CD14-positive monocyte (primary cell): Measurements from ENCODE around the gene LRBA. TPM values are rescaled to one million over a fixed set of nuclear protein-coding genes. Genes with fewer than 3 reads are reported as not detected.

ENCODE experiments used
- DNase-seq, 3 donors: peaks; one replicate each; pipeline ENCODE4 v3.0.0-alpha.2; 2011 to 2022
- H2AFZ ChIP-seq: 2 replicates; pipeline ENCODE4 v1.6.0; 2012; ENCODE audit warnings: mild to moderate bottlenecking, low read depth, low read length, inconsistent platforms; ENCODE audit not compliant: insufficient read depth, poor library complexity, severe bottlenecking
- H3K27ac ChIP-seq, 2 donors: 1 replicate in 1 of 2; 2 replicates in 1 of 2; pipeline ENCODE4 v1.5.1; 2012 to 2013; ENCODE audit warnings: low read length in 2 of 2, control low read depth in 1 of 2, inconsistent platforms in 1 of 2, low read depth in 1 of 2, mild to moderate bottlenecking in 1 of 2
- H3K27me3 ChIP-seq, 2 donors: one replicate each; pipeline versions ENCODE4 v1.6.0 to v1.6.1; 2011 to 2013; ENCODE audit warnings: low read length in 2 of 2; ENCODE audit not compliant: control insufficient read depth in 2 of 2, insufficient read depth in 2 of 2
- H3K36me3 ChIP-seq, 2 donors: replicated peaks in 1 of 2; 1 replicate in 1 of 2; 2 replicates in 1 of 2; pipeline versions ENCODE4 v1.5.1 to v1.6.1; 2012 to 2013; ENCODE audit warnings: low read length in 2 of 2, control low read depth in 1 of 2, inconsistent platforms in 1 of 2, mild to moderate bottlenecking in 1 of 2; ENCODE audit not compliant: insufficient read depth in 2 of 2, control insufficient read depth in 1 of 2
- H3K4me1 ChIP-seq, 2 donors: 1 replicate in 1 of 2; 2 replicates in 1 of 2; pipeline versions ENCODE4 v1.5.1 to v1.6.1; 2012 to 2013; ENCODE audit warnings: low read length in 2 of 2, control low read depth in 1 of 2, inconsistent platforms in 1 of 2, mild to moderate bottlenecking in 1 of 2, moderate library complexity in 1 of 2; ENCODE audit not compliant: insufficient read depth in 2 of 2, control insufficient read depth in 1 of 2
- H3K4me2 ChIP-seq: replicated peaks from 2 replicates; pipeline ENCODE3; 2012; ENCODE audit warnings: low read length, moderate library complexity, mild to moderate bottlenecking; ENCODE audit not compliant: poor library complexity, severe bottlenecking; ENCODE audit errors: extremely low read depth
- H3K4me3 ChIP-seq, 3 experiments: fragments of 200-600 bp in 1 of 3; sonication (generic) in 1 of 3; replicated peaks in 1 of 3; 1 replicate in 2 of 3; 2 replicates in 1 of 3; pipeline ENCODE4 v1.5.1; 2011 to 2013; ENCODE audit warnings: low read length in 3 of 3, mild to moderate bottlenecking in 3 of 3, control low read depth in 2 of 3, low read depth in 2 of 3, inconsistent platforms in 1 of 3, moderate library complexity in 1 of 3
- H3K79me2 ChIP-seq: 2 replicates; pipeline ENCODE4 v1.6.0; 2012; ENCODE audit warnings: mild to moderate bottlenecking, control low read depth, inconsistent platforms, low read length, moderate library complexity; ENCODE audit not compliant: insufficient read depth
- H3K9ac ChIP-seq: 2 replicates; pipeline ENCODE4 v1.6.0; 2017; ENCODE audit warnings: low read length, mild to moderate bottlenecking; ENCODE audit not compliant: insufficient read depth, poor library complexity, severe bottlenecking
- H3K9me3 ChIP-seq, 2 donors: replicated peaks in 1 of 2; 1 replicate in 1 of 2; 2 replicates in 1 of 2; pipeline versions ENCODE4 v1.5.1 to v1.6.1; 2012 to 2013; ENCODE audit warnings: low read length in 2 of 2, control low read depth in 1 of 2; ENCODE audit not compliant: control insufficient read depth in 1 of 2, insufficient read depth in 1 of 2
- H4K20me1 ChIP-seq: 2 replicates; pipeline ENCODE4 v1.6.0; 2012; ENCODE audit warnings: mild to moderate bottlenecking, low read length, control low read depth, moderate library complexity; ENCODE audit not compliant: insufficient read depth
- H3K27ac Mint-ChIP-seq, 7 donors: one replicate each; pipeline ENCODE4 v1.8.0; 2020; ENCODE audit warnings: mild to moderate bottlenecking in 7 of 7, mixed read lengths in 7 of 7, moderate library complexity in 6 of 7, inconsistent platforms in 2 of 7
- H3K27me3 Mint-ChIP-seq, 3 donors: one replicate each; pipeline ENCODE4 v1.8.0; 2021 to 2022; ENCODE audit warnings: low read depth in 3 of 3, mild to moderate bottlenecking in 3 of 3, mixed read lengths in 3 of 3, moderate library complexity in 3 of 3, inconsistent platforms in 1 of 3
- H3K36me3 Mint-ChIP-seq, 2 donors: one replicate each; pipeline ENCODE4 v1.8.0; 2020; ENCODE audit warnings: mixed read lengths in 2 of 2, inconsistent platforms in 1 of 2, mild to moderate bottlenecking in 1 of 2
- H3K4me1 Mint-ChIP-seq: one replicate; pipeline ENCODE4 v1.8.0; 2020; ENCODE audit warnings: mild to moderate bottlenecking, mixed read lengths
- H3K4me3 Mint-ChIP-seq, 2 donors: one replicate each; pipeline ENCODE4 v1.8.0; 2020; ENCODE audit warnings: mild to moderate bottlenecking in 2 of 2, mixed read lengths in 2 of 2, moderate library complexity in 1 of 2
- H3K9me3 Mint-ChIP-seq, 7 donors: one replicate each; pipeline ENCODE4 v1.8.0; 2020 to 2022; ENCODE audit warnings: mixed read lengths in 7 of 7, mild to moderate bottlenecking in 6 of 7, moderate library complexity in 6 of 7, inconsistent platforms in 2 of 7
- WGBS: methylation state at CpG from one replicate; pipeline ENCODE4 v1.1.5; 2013; ENCODE audit warnings: missing lambda C conversion rate; ENCODE audit not compliant: insufficient coverage; 5-methylcytosine and 5-hydroxymethylcytosine counted together
- intact Hi-C, 2 donors: fragments of 100-400 bp; cut with micrococcal nuclease; formaldehyde crosslinking; loops; one replicate each; pipeline versions ENCODE4 v1.15.0 to v1.15.1; 2023
- polyA plus RNA-seq, 3 donors: library from polyadenylated mRNA; depleted of rRNA in 1 of 3; unstranded in 2 of 3; stranded (reverse) in 1 of 3; fragments of 300-500 nt in 2 of 3; fragments of >200 nt in 1 of 3; fragmentation: Illumina TruSeq in 2 of 3; gene quantifications; 1 replicate in 2 of 3; 2 replicates in 1 of 3; pipeline ENCODE4 v1.2.3, GENCODE V29; 2012 to 2021
- TF ChIP-seq, protein P1 (sequence below): fragments of 200-600 bp; IDR thresholded peaks from one replicate; pipeline ENCODE4 v1.8.0; 2022; ENCODE audit warnings: antibody characterized with exemption, mild to moderate bottlenecking

The LRBA gene
- polyA plus RNA-seq, 3 donors, result 1.5 to 5.5 (median 4.4) TPM

DNA sequence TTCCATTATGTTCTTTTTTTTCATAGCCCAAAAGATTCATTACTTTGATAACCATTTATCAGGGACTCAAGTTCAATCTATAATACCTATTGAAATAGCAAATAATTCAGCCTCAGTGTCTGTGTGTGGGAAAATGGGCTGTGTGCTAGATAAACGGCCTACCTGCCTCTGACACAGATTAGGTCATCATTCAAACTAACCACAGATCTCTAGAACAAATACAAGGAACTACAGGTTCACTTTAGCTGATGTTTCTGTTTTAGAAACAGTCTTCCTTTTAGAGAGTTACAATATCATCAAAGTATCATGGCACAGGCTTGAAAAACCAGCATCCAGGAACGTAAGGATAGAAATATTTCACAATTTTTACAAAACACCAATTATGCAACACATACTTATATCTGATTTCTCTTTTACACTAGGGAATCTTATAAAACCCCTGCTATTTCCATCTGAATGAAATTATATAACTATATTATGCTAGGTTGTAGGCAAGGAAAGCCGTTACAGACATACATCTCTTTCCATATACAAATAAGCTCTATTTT is 489.7 kb downstream of the LRBA start:
- Mint-ChIP-seq H3K4me1 (peaks cover 4% of the 10 kb centered on the region), H3K27me3 (peaks cover 0 to 1% (median 0%) of the 10 kb centered on the region in 3 donors), H3K27ac (no peak overlapping the region), H3K36me3 (no peaks in the 10 kb centered on the region), H3K9me3 (peaks cover 0 to 5% (median 2%) of the 10 kb centered on the region in 7 donors), H3K4me3 (no peak overlapping the region)
- Histone ChIP-seq H3K4me2 (no peak overlapping the region), H3K79me2 (no peaks in the 10 kb centered on the region), H3K4me1 (no peaks in the 10 kb centered on the region), H3K9ac (no peak overlapping the region), H3K27me3 (no peaks in the 10 kb centered on the region), H2AFZ (no peak overlapping the region), H3K9me3 (no peaks in the 10 kb centered on the region), H4K20me1 (no peaks in the 10 kb centered on the region), H3K36me3 (no peaks in the 10 kb centered on the region), H3K4me3 (no peak overlapping the region), H3K27ac (no peak overlapping the region)
- DNase-seq, result no peak
- intact Hi-C loops, result no loop called here
- WGBS, result no CpG with 5 or more reads among the region's 3 CpGs
- TF ChIP-seq, protein P1, sequence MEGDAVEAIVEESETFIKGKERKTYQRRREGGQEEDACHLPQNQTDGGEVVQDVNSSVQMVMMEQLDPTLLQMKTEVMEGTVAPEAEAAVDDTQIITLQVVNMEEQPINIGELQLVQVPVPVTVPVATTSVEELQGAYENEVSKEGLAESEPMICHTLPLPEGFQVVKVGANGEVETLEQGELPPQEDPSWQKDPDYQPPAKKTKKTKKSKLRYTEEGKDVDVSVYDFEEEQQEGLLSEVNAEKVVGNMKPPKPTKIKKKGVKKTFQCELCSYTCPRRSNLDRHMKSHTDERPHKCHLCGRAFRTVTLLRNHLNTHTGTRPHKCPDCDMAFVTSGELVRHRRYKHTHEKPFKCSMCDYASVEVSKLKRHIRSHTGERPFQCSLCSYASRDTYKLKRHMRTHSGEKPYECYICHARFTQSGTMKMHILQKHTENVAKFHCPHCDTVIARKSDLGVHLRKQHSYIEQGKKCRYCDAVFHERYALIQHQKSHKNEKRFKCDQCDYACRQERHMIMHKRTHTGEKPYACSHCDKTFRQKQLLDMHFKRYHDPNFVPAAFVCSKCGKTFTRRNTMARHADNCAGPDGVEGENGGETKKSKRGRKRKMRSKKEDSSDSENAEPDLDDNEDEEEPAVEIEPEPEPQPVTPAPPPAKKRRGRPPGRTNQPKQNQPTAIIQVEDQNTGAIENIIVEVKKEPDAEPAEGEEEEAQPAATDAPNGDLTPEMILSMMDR, result no peak

DNA sequence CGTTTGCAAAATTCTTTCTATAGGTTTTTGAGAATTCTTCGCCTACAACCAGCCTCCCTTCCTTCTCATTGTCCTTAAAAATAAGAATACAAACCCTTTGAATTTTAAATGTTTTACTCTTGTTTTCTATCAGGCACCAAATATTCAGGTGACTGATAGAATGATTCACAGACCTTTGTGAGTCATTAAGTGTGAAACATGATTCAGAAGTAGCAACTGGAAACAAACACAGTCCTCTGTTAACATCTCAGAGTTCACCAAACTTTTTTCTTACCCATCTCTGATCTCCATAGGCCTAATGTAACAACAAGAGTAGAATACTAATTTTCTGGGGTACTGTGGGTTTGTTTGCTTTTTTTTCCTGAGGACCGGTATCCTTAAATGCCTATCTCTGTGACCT is 496.5 kb downstream of the LRBA start:
- H2AFZ ChIP-seq, result no peak overlapping the region
- H3K4me2 ChIP-seq, result no peak overlapping the region
- no peaks in the 10 kb centered on the region for H4K20me1 ChIP-seq
- no peak overlapping the region for H3K27ac Mint-ChIP-seq
- H3K9ac ChIP-seq, result no peak overlapping the region
- TF ChIP-seq, protein P1, result no peak
- H3K79me2 ChIP-seq, result no peaks in the 10 kb centered on the region
- H3K4me1 Mint-ChIP-seq, result no peaks in the 10 kb centered on the region
- no peaks in the 10 kb centered on the region for H3K36me3 ChIP-seq
- no peaks in the 10 kb centered on the region for H3K36me3 Mint-ChIP-seq
- H3K9me3 Mint-ChIP-seq, result peaks cover 0 to 3% (median 0%) of the 10 kb centered on the region in 7 donors
- intact Hi-C loops, result no loop called here
- H3K4me3 ChIP-seq, result no peak overlapping the region
- H3K27ac ChIP-seq, result no peak overlapping the region
- no CpG with 5 or more reads among the region's 3 CpGs for WGBS
- no peak for DNase-seq
- no peaks in the 10 kb centered on the region for H3K27me3 ChIP-seq
- no peak overlapping the region for H3K4me3 Mint-ChIP-seq
- no peaks in the 10 kb centered on the region for H3K9me3 ChIP-seq
- peaks cover 0 to 3% (median 0%) of the 10 kb centered on the region in 3 donors for H3K27me3 Mint-ChIP-seq
- H3K4me1 ChIP-seq, result no peaks in the 10 kb centered on the region
